KMS-11 (cell line): ENCODE measurements around the gene CYP26B1.

Experiments
- H2AFZ ChIP-seq: fragments of 200-600 bp; sonication (generic); 2 replicates; pipeline ENCODE4 v1.6.1; 2016; ENCODE audit warnings: antibody characterized with exemption, mixed run types, low read depth
- H3K27ac ChIP-seq: fragments of 200-600 bp; sonication (generic); 2 replicates; pipeline ENCODE4 v1.6.1; 2016; ENCODE audit warnings: mild to moderate bottlenecking, mixed run types
- H3K27me3 ChIP-seq: fragments of 200-600 bp; sonication (generic); 2 replicates; pipeline ENCODE4 v1.6.1; 2017; ENCODE audit warnings: mild to moderate bottlenecking, low read depth, mixed run types, moderate library complexity; ENCODE audit not compliant: insufficient read depth
- H3K36me3 ChIP-seq: fragments of 200-600 bp; sonication (generic); 2 replicates; pipeline ENCODE4 v1.6.1; 2017; ENCODE audit warnings: mild to moderate bottlenecking, mixed run types; ENCODE audit not compliant: insufficient read depth
- H3K4me1 ChIP-seq: fragments of 200-600 bp; sonication (generic); 2 replicates; pipeline ENCODE4 v1.6.1; 2016; ENCODE audit warnings: mild to moderate bottlenecking, low read depth, mixed run types; ENCODE audit not compliant: poor library complexity, severe bottlenecking
- H3K4me2 ChIP-seq: fragments of 200-600 bp; sonication (generic); 2 replicates; pipeline ENCODE4 v1.7.0; 2016; ENCODE audit warnings: mild to moderate bottlenecking, mixed run types
- H3K4me3 ChIP-seq: fragments of 200-600 bp; sonication (generic); IDR thresholded peaks from 2 replicates; pipeline ENCODE4 v1.6.1; 2017; ENCODE audit warnings: low read depth, low read length, mixed read lengths; ENCODE audit not compliant: insufficient read depth
- H3K79me2 ChIP-seq: fragments of 200-600 bp; sonication (generic); 2 replicates; pipeline ENCODE4 v1.6.1; 2016; ENCODE audit warnings: low read depth, mixed run types; ENCODE audit not compliant: insufficient read depth
- H3K9ac ChIP-seq: fragments of 200-600 bp; sonication (generic); 2 replicates; pipeline ENCODE4 v1.6.1; 2016; ENCODE audit warnings: mild to moderate bottlenecking, mixed run types
- H4K20me1 ChIP-seq: fragments of 200-600 bp; sonication (generic); 2 replicates; pipeline ENCODE4 v1.6.1; 2016; ENCODE audit warnings: mild to moderate bottlenecking, mixed run types; ENCODE audit not compliant: insufficient read depth
- CTCF ChIP-seq: fragments of 200-600 bp; sonication (generic); conservative IDR thresholded peaks from 2 replicates; pipeline ENCODE4 v1.6.1; 2017; ENCODE audit warnings: low read depth, mild to moderate bottlenecking, antibody characterized with exemption, low read length, moderate library complexity, mixed read lengths

The CYP26B1 gene

GRCh38 chr2:72144632-72145288 lies 2.9 kb downstream of the CYP26B1 start:
- H3K4me1 ChIP-seq, result peaks cover 17% of the 10 kb centered on the region
- no peak overlapping the region for H3K27ac ChIP-seq
- H3K9ac ChIP-seq, result no peak overlapping the region
- no peak for TF ChIP-seq CTCF
- peak overlapping the region; percentile 96 for H3K4me2 ChIP-seq
- no peaks in the 10 kb centered on the region for H3K79me2 ChIP-seq
- H3K27me3 ChIP-seq, result peaks cover 46% of the 10 kb centered on the region
- H4K20me1 ChIP-seq, result no peaks in the 10 kb centered on the region
- H3K4me3 ChIP-seq, result no peak overlapping the region
- H2AFZ ChIP-seq, result peak overlapping the region; percentile 94
- no peaks in the 10 kb centered on the region for H3K36me3 ChIP-seq

- no peak overlapping the region for H3K4me3 ChIP-seq
- H4K20me1 ChIP-seq, result no peaks in the 10 kb centered on the region
- H3K9ac ChIP-seq, result no peak overlapping the region
- H3K27me3 ChIP-seq, result peaks cover 40% of the 10 kb centered on the region
- H3K36me3 ChIP-seq, result no peaks in the 10 kb centered on the region
- no peaks in the 10 kb centered on the region for H3K79me2 ChIP-seq
- peak overlapping the region; percentile 96; the same call in 1 of the 2 replicates for H3K4me2 ChIP-seq
- no peak for TF ChIP-seq CTCF
- H2AFZ ChIP-seq, result peak overlapping the region; percentile 94; the same call in 1 of the 2 replicates
- no peak overlapping the region for H3K27ac ChIP-seq
- H3K4me1 ChIP-seq, result peaks cover 12% of the 10 kb centered on the region
Measured at GRCh38 chr2:72144274-72144631, 3.4 kb downstream of the CYP26B1 start.

GRCh38 chr2:72143441-72144273 lies 4.0 kb downstream of the CYP26B1 start:
- Histone ChIP-seq H3K79me2 (no peaks in the 10 kb centered on the region), H3K4me3 (no peak overlapping the region), H3K4me2 (no peak overlapping the region), H3K4me1 (peaks cover 9% of the 10 kb centered on the region), H4K20me1 (no peaks in the 10 kb centered on the region), H3K9ac (no peak overlapping the region), H3K36me3 (no peaks in the 10 kb centered on the region), H3K27ac (no peak overlapping the region), H2AFZ (no peak overlapping the region), H3K27me3 (peaks cover 38% of the 10 kb centered on the region)
- no peak for TF ChIP-seq CTCF

GRCh38 chr2:72142570-72143440 lies 4.9 kb downstream of the CYP26B1 start:
- Histone ChIP-seq H3K4me2 (no peak overlapping the region), H4K20me1 (no peaks in the 10 kb centered on the region), H3K4me3 (no peak overlapping the region), H3K36me3 (no peaks in the 10 kb centered on the region), H3K79me2 (no peaks in the 10 kb centered on the region), H2AFZ (no peak overlapping the region), H3K9ac (no peak overlapping the region), H3K4me1 (peaks cover 6% of the 10 kb centered on the region), H3K27me3 (peaks cover 33% of the 10 kb centered on the region), H3K27ac (no peak overlapping the region)
- no peak for TF ChIP-seq CTCF
